Testis (tissue), 5 donors: ENCODE measurements around the gene SMIM15. TPM values are rescaled to one million over a fixed set of nuclear protein-coding genes. Genes with fewer than 3 reads are reported as not detected.

Experiments
- DNase-seq: peaks from one replicate; pipeline ENCODE4 v3.0.0-alpha.2; 2019
- H3K27ac ChIP-seq, 2 donors: fragments of 200-600 bp; sonication (generic); one replicate each; pipeline ENCODE4 v1.5.1; 2019
- H3K27me3 ChIP-seq: fragments of 200-600 bp; sonication (generic); one replicate; pipeline ENCODE4 v1.5.1; 2019
- H3K36me3 ChIP-seq: fragments of 200-600 bp; sonication (generic); one replicate; pipeline ENCODE4 v1.5.1; 2017; ENCODE audit warnings: low read depth; ENCODE audit errors: missing control alignments
- H3K4me1 ChIP-seq: fragments of 200-600 bp; sonication (generic); one replicate; pipeline ENCODE4 v1.5.1; 2019
- H3K4me3 ChIP-seq, 2 donors: fragments of 200-600 bp; sonication (generic); one replicate each; pipeline ENCODE4 v1.5.1; 2017 to 2019
- H3K9me3 ChIP-seq: fragments of 200-600 bp; sonication (generic); one replicate; pipeline ENCODE4 v1.5.1; 2017
- CTCF ChIP-seq, 3 experiments: fragments of 450-650 bp in 2 of 3; fragments of 200-600 bp in 1 of 3; sonication (generic) in 1 of 3; IDR thresholded peaks; one replicate each; pipeline ENCODE4 v1.5.1; 2016 to 2019; ENCODE audit warnings: antibody characterized with exemption in 3 of 3, mild to moderate bottlenecking in 2 of 3, moderate library complexity in 1 of 3
- POLR2A ChIP-seq: fragments of 450-650 bp; IDR thresholded peaks from one replicate; pipeline ENCODE4 v1.6.1; 2017; ENCODE audit warnings: antibody characterized with exemption, mild to moderate bottlenecking, moderate library complexity
- WGBS, 2 donors: methylation state at CpG; one replicate each; pipeline ENCODE4 v1.1.5; 2018; 5-methylcytosine and 5-hydroxymethylcytosine counted together
- intact Hi-C: fragments of 100-400 bp; cut with DNase I; formaldehyde crosslinking; loops from one replicate; pipeline ENCODE4 v1.15.1; 2023; ENCODE audit warnings: low total_unique reads
- long read RNA-seq, 2 donors: transcript quantifications; one replicate each; lab custom pipeline, GENCODE V29; 2026
- polyA plus RNA-seq: library from polyadenylated mRNA; stranded (reverse); fragments of 350-450 nt; fragmentation: Illumina TruSeq; extraction: RNeasy Lipid Tissue Mini Kit (QIAGEN cat#74804); gene quantifications from one replicate; pipeline ENCODE4 v1.2.3, GENCODE V29; 2014; ENCODE audit warnings: low read depth, low replicate concordance; ENCODE audit not compliant: insufficient read depth
- total RNA-seq, 2 donors: library from RNA; depleted of rRNA; stranded (reverse); fragments of >200 nt; gene quantifications; one replicate each; pipeline ENCODE4 v1.2.3, GENCODE V29; 2016

Gene SMIM15
- total RNA-seq (10 to 100 TPM; 23.7 to 35.0 TPM), polyA plus RNA-seq (38.8 TPM)
- long read RNA-seq, donor 1, transcript SMIM15-201 (3 exons, 2,889 nt) = major isoform, 33 of 33 reads
- long read RNA-seq, donor 1, partial matches to known transcripts = 0 of 33 reads
- long read RNA-seq, donor 1, other reads (novel, unspliced or antisense) = 0 of 33 reads
- long read RNA-seq, donor 2, transcript SMIM15-201 (3 exons, 2,889 nt) = major isoform, 26 of 26 reads
- long read RNA-seq, donor 2, partial matches to known transcripts = 0 of 26 reads
- long read RNA-seq, donor 2, other reads (novel, unspliced or antisense) = 0 of 26 reads

GRCh38 chr5:61162010-61162831 lies at the start of gene SMIM15:
TSS of gene SMIM15 (minus strand) at chr5:61162468. CDS start at chr5:61160171, 2,297 bp downstream.
- peak within 1 kb of the TSS; percentile 89 to 90 for H3K27ac ChIP-seq
- H3K36me3 ChIP-seq = no peaks in the 10 kb centered on the region
- DNase-seq = peak; percentile 95
- H3K4me1 ChIP-seq = peaks cover 7% of the 10 kb centered on the region
- TF ChIP-seq CTCF (IDR thresholded peaks at IDR 0.05) = no peak
- no peak for TF ChIP-seq POLR2A
- H3K4me3 ChIP-seq = peak within 1 kb of the TSS; percentile 80 to 97
- H3K9me3 ChIP-seq = no peaks in the 10 kb centered on the region
- intact Hi-C loops = no loop called here
- no peaks in the 10 kb centered on the region for H3K27me3 ChIP-seq
- 1% methylated on average over 38 to 52 of the region's 73 CpGs for WGBS, 2 donors

- no peaks in the 10 kb centered on the region for H3K27me3 ChIP-seq
- H3K4me1 ChIP-seq = no peaks in the 10 kb centered on the region
- H3K4me3 ChIP-seq = no peak overlapping the region
- H3K36me3 ChIP-seq = no peaks in the 10 kb centered on the region
- DNase-seq = no peak
- H3K27ac ChIP-seq = no peak overlapping the region
- intact Hi-C loops = no loop called here
- TF ChIP-seq POLR2A (no peak), CTCF (IDR thresholded peaks at IDR 0.05) (no peak)
- no peaks in the 10 kb centered on the region for H3K9me3 ChIP-seq
These were observed 45.6 kb upstream of the SMIM15 start for GRCh38 chr5:61207884-61208283.

GRCh38 chr5:61205013-61205412 lies 42.7 kb upstream of the SMIM15 start:
- no peak overlapping the region for H3K4me3 ChIP-seq
- H3K27me3 ChIP-seq = no peaks in the 10 kb centered on the region
- H3K4me1 ChIP-seq = no peaks in the 10 kb centered on the region
- intact Hi-C loops = no loop called here
- TF ChIP-seq POLR2A = no peak
- TF ChIP-seq CTCF (IDR thresholded peaks at IDR 0.05) = no peak
- H3K9me3 ChIP-seq = no peaks in the 10 kb centered on the region
- no peaks in the 10 kb centered on the region for H3K36me3 ChIP-seq
- no peak overlapping the region for H3K27ac ChIP-seq
- no peak for DNase-seq
- WGBS, 2 donors = 93 to 96% methylated on average over 5 of the region's 5 CpGs

GRCh38 chr5:61202213-61202612 lies 39.9 kb upstream of the SMIM15 start:
- no peaks in the 10 kb centered on the region for H3K9me3 ChIP-seq
- H3K27ac ChIP-seq = no peak overlapping the region
- intact Hi-C loops = no loop called here
- H3K4me3 ChIP-seq = no peak overlapping the region
- TF ChIP-seq POLR2A = no peak
- TF ChIP-seq CTCF (IDR thresholded peaks at IDR 0.05) = no peak
- DNase-seq = no peak
- no peaks in the 10 kb centered on the region for H3K27me3 ChIP-seq
- WGBS, 2 donors = 78 to 87% methylated on average over 2 of the region's 2 CpGs
- H3K36me3 ChIP-seq = no peaks in the 10 kb centered on the region
- no peaks in the 10 kb centered on the region for H3K4me1 ChIP-seq
